ENCODE measurements around the gene NFATC1. TPM values are rescaled to one million over a fixed set of nuclear protein-coding genes. Genes with fewer than 3 reads are reported as not detected.

The NFATC1 gene
- total RNA-seq, 4 donors from 2014 or later: 14.0 to 22.4 (median 15.0) TPM

- intact Hi-C loops (cut with DNase I; ENCODE audit: low total_unique reads): no loop called here
- no peak for DNase-seq (ENCODE audit: low spot score in 2 of 2)
- TF ChIP-seq, protein P1, sequence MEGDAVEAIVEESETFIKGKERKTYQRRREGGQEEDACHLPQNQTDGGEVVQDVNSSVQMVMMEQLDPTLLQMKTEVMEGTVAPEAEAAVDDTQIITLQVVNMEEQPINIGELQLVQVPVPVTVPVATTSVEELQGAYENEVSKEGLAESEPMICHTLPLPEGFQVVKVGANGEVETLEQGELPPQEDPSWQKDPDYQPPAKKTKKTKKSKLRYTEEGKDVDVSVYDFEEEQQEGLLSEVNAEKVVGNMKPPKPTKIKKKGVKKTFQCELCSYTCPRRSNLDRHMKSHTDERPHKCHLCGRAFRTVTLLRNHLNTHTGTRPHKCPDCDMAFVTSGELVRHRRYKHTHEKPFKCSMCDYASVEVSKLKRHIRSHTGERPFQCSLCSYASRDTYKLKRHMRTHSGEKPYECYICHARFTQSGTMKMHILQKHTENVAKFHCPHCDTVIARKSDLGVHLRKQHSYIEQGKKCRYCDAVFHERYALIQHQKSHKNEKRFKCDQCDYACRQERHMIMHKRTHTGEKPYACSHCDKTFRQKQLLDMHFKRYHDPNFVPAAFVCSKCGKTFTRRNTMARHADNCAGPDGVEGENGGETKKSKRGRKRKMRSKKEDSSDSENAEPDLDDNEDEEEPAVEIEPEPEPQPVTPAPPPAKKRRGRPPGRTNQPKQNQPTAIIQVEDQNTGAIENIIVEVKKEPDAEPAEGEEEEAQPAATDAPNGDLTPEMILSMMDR (IDR thresholded peaks at IDR 0.05): no peak
- TF ChIP-seq POLR2A (IDR thresholded peaks at IDR 0.05): no peak
- no peak overlapping the region for H3K4me3 ChIP-seq (ENCODE audit: low read depth, poor library complexity, severe bottlenecking)
- WGBS, 2 donors: 88 to 96% methylated on average over 16 of the region's 16 CpGs
Measured at GRCh38 chr18:79413025-79413424, 17.3 kb downstream of the NFATC1 start.

GRCh38 chr18:79413426-79413825 is 17.7 kb downstream of the NFATC1 start:
- no peak for DNase-seq (ENCODE audit: low spot score in 2 of 2)
- no peak overlapping the region for H3K4me3 ChIP-seq (ENCODE audit: low read depth, poor library complexity, severe bottlenecking)
- intact Hi-C loops (cut with DNase I; ENCODE audit: low total_unique reads): no loop called here
- TF ChIP-seq, protein P1 (IDR thresholded peaks at IDR 0.05): no peak
- TF ChIP-seq POLR2A (IDR thresholded peaks at IDR 0.05): no peak
- 96 to 97% methylated on average over 16 of the region's 16 CpGs for WGBS, 2 donors

DNA sequence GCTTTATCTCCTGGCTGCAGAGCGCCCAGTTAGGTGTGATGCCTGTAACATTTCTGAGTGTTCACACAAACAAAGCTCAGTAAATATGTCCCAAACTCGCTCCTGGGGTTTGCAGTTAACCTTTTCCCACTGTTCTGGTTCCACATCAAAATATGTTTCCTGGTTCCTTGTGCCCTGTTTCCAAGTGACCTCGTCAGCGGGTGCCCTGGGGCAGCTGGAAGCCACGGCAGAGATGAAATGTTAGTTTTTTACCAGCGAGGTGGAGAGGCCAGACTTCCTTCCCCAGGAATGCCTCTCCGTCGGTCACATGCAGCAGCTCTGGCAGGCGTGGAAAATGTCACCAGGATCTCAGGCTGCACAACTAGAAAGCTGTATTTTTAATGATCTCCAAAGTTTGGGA is 18.2 kb downstream of the NFATC1 start:
- TF ChIP-seq, protein P1 (IDR thresholded peaks at IDR 0.05): no peak
- no peak for TF ChIP-seq POLR2A (IDR thresholded peaks at IDR 0.05)
- no peak for DNase-seq (ENCODE audit: low spot score in 2 of 2)
- 77 to 87% methylated on average over 9 of the region's 9 CpGs for WGBS, 2 donors
- H3K4me3 ChIP-seq (ENCODE audit: low read depth, poor library complexity, severe bottlenecking): no peak overlapping the region
- intact Hi-C loops (cut with DNase I; ENCODE audit: low total_unique reads): no loop called here

GRCh38 chr18:79416022-79416676 is 20.4 kb downstream of the NFATC1 start:
- intact Hi-C loops (cut with DNase I; ENCODE audit: low total_unique reads): no loop called here
- H3K4me3 ChIP-seq (ENCODE audit: low read depth, poor library complexity, severe bottlenecking): no peak overlapping the region
- TF ChIP-seq, protein P1 (IDR thresholded peaks at IDR 0.05): no peak
- no peak for TF ChIP-seq POLR2A (IDR thresholded peaks at IDR 0.05)
- DNase-seq (ENCODE audit: low spot score in 2 of 2): no peak
- WGBS, 2 donors: 87 to 88% methylated on average over 24 of the region's 24 CpGs

DNA sequence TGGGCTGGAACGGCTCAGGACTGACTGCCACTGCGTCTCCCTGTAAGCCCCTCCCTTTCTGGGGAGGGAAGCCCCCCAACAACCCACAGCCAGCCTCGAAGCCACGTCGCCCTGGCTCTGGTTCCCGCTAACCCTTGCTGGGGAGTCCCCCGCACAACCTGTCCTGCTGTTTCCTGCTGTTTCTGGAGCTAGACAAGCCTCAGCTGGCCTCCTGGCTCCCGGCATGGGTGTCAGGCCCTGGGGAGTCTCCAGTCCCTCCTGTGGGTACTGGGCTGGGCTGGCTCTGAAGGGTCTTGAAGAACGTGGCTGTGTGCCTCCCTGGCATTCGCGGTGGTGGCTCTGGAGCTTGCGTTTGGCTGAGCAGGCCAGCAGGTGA is 20.9 kb downstream of the NFATC1 start:
- no peak overlapping the region for H3K4me3 ChIP-seq (ENCODE audit: low read depth, poor library complexity, severe bottlenecking)
- no peak for DNase-seq (ENCODE audit: low spot score in 2 of 2)
- intact Hi-C loops (cut with DNase I; ENCODE audit: low total_unique reads): no loop called here
- TF ChIP-seq, protein P1 (IDR thresholded peaks at IDR 0.05): no peak
- no peak for TF ChIP-seq POLR2A (IDR thresholded peaks at IDR 0.05)
- WGBS, 2 donors: 40 to 63% methylated on average over 11 to 12 of the region's 12 CpGs

GRCh38 chr18:79418236-79418635 is 22.5 kb downstream of the NFATC1 start:
- intact Hi-C loops (cut with DNase I; ENCODE audit: low total_unique reads): no loop called here
- no peak for TF ChIP-seq POLR2A (IDR thresholded peaks at IDR 0.05)
- TF ChIP-seq, protein P1 (IDR thresholded peaks at IDR 0.05): no peak
- 92 to 97% methylated on average over 15 to 18 of the region's 19 CpGs for WGBS, 2 donors
- no peak overlapping the region for H3K4me3 ChIP-seq (ENCODE audit: low read depth, poor library complexity, severe bottlenecking)
- DNase-seq (ENCODE audit: low spot score in 2 of 2): no peak
